HEK293 (cell line): Measurements from ENCODE around the gene DENND6B.

Experiments used
- CTCF ChIA-PET: fragments of 350-600 bp; formaldehyde crosslinking; extraction: SDS; loops from one replicate; lab custom pipeline; 2021; ENCODE audit warnings: antibody characterized with exemption; lab: Yijun Ruan, JAX
- POLR2A ChIA-PET: fragments of 300-600 bp; formaldehyde crosslinking; extraction: SDS; loops from one replicate; lab custom pipeline; 2020; ENCODE audit warnings: antibody characterized with exemption, inconsistent platforms; lab: Yijun Ruan, JAX
- H3K27ac ChIP-seq: fragments of 200-500 bp; sonication (Bioruptor generic); 2 replicates; pipeline ENCODE4 v1.5.1; 2014; ENCODE audit warnings: low read depth, low read length, control low read depth, inconsistent platforms; ENCODE audit errors: extremely low read depth
- H3K36me3 ChIP-seq, 2 experiments: fragments of 200-500 bp in 1 of 2; sonication (Bioruptor generic) in 1 of 2; 1 replicate in 1 of 2; 2 replicates in 1 of 2; pipeline ENCODE4 v1.5.1; 2014 to 2017; ENCODE audit warnings: inconsistent platforms in 2 of 2, low read length in 2 of 2; ENCODE audit not compliant: control insufficient read depth in 2 of 2, insufficient read depth in 1 of 2
- H3K4me1 ChIP-seq: fragments of 200-500 bp; sonication (Bioruptor generic); 2 replicates; pipeline ENCODE4 v1.5.1; 2014; ENCODE audit warnings: mild to moderate bottlenecking, low read length, inconsistent platforms; ENCODE audit not compliant: control insufficient read depth, insufficient read depth
- H3K4me3 ChIP-seq: 2 replicates; pipeline ENCODE4 v1.5.1; 2011; ENCODE audit warnings: low read depth, mild to moderate bottlenecking, control low read depth, low read length, moderate library complexity
- H3K9me3 ChIP-seq: fragments of 200-500 bp; sonication (Bioruptor generic); 2 replicates; pipeline ENCODE4 v1.5.1; 2014; ENCODE audit warnings: low read depth, low read length, inconsistent platforms; ENCODE audit not compliant: control insufficient read depth, insufficient read depth
- BCL11A ChIP-seq: fragments of 450-650 bp; formaldehyde crosslinking; IDR thresholded peaks from 2 replicates; pipeline ENCODE4 v1.5.1; 2016; ENCODE audit warnings: low read depth, missing biosample characterization, missing genetic modification characterization
- BCL11B ChIP-seq: fragments of 450-650 bp; formaldehyde crosslinking; IDR thresholded peaks from 2 replicates; pipeline ENCODE4 v1.5.1; 2016; ENCODE audit warnings: low read depth, missing biosample characterization, missing genetic modification characterization
- GLIS2 ChIP-seq: fragments of 450-650 bp; formaldehyde crosslinking; IDR thresholded peaks from 2 replicates; pipeline ENCODE4 v1.5.1; 2016; ENCODE audit warnings: missing biosample characterization, missing genetic modification characterization
- KLF1 ChIP-seq: fragments of 450-650 bp; formaldehyde crosslinking; IDR thresholded peaks from 2 replicates; pipeline ENCODE4 v1.5.1; 2016; ENCODE audit warnings: missing biosample characterization, missing genetic modification characterization
- KLF10 ChIP-seq: fragments of 450-650 bp; IDR thresholded peaks from 2 replicates; pipeline ENCODE4 v1.5.1; 2018; ENCODE audit warnings: missing biosample characterization, mild to moderate bottlenecking, missing genetic modification characterization
- MZF1 ChIP-seq: fragments of 450-650 bp; formaldehyde crosslinking; IDR thresholded peaks from 2 replicates; pipeline ENCODE4 v1.5.1; 2017; ENCODE audit warnings: missing biosample characterization, missing genetic modification characterization, borderline replicate concordance
- OVOL3 ChIP-seq: fragments of 450-650 bp; formaldehyde crosslinking; IDR thresholded peaks from 2 replicates; pipeline ENCODE4 v1.5.1; 2016; ENCODE audit warnings: missing biosample characterization, missing genetic modification characterization
- PRDM10 ChIP-seq: fragments of 450-650 bp; formaldehyde crosslinking; IDR thresholded peaks from 2 replicates; pipeline ENCODE4 v1.5.1; 2016; ENCODE audit warnings: missing biosample characterization, missing genetic modification characterization
- SP2 ChIP-seq: fragments of 450-650 bp; formaldehyde crosslinking; IDR thresholded peaks from 2 replicates; pipeline ENCODE4 v1.5.1; 2016; ENCODE audit warnings: missing biosample characterization, missing genetic modification characterization
- SP3 ChIP-seq: fragments of 450-650 bp; formaldehyde crosslinking; IDR thresholded peaks from 2 replicates; pipeline ENCODE4 v1.5.1; 2016; ENCODE audit warnings: missing biosample characterization, missing genetic modification characterization
- WT1 ChIP-seq: fragments of 450-650 bp; formaldehyde crosslinking; IDR thresholded peaks from 2 replicates; pipeline ENCODE4 v1.5.1; 2016; ENCODE audit warnings: missing biosample characterization, missing genetic modification characterization
- ZNF10 ChIP-seq: fragments of 450-650 bp; formaldehyde crosslinking; IDR thresholded peaks from 2 replicates; pipeline ENCODE4 v1.5.1; 2017; ENCODE audit warnings: missing biosample characterization, missing genetic modification characterization
- ZNF121 ChIP-seq: fragments of 450-650 bp; formaldehyde crosslinking; IDR thresholded peaks from 2 replicates; pipeline ENCODE4 v1.5.1; 2016; ENCODE audit warnings: missing biosample characterization, missing genetic modification characterization
- ZNF132 ChIP-seq: fragments of 450-650 bp; formaldehyde crosslinking; IDR thresholded peaks from 2 replicates; pipeline ENCODE4 v1.5.1; 2017; ENCODE audit warnings: missing biosample characterization, missing genetic modification characterization, borderline replicate concordance
- ZNF133 ChIP-seq: fragments of 450-650 bp; formaldehyde crosslinking; IDR thresholded peaks from 2 replicates; pipeline ENCODE4 v1.5.1; 2016; ENCODE audit warnings: missing biosample characterization, missing genetic modification characterization
- ZNF18 ChIP-seq: fragments of 450-650 bp; formaldehyde crosslinking; IDR thresholded peaks from 2 replicates; pipeline ENCODE4 v1.5.1; 2016; ENCODE audit warnings: missing biosample characterization, missing genetic modification characterization
- ZNF211 ChIP-seq: fragments of 450-650 bp; formaldehyde crosslinking; IDR thresholded peaks from 2 replicates; pipeline ENCODE4 v1.5.1; 2016; ENCODE audit warnings: low read depth, missing biosample characterization, missing genetic modification characterization
- ZNF341 ChIP-seq: fragments of 450-650 bp; formaldehyde crosslinking; IDR thresholded peaks from 2 replicates; pipeline ENCODE4; 2016; ENCODE audit warnings: low read depth, missing biosample characterization, missing genetic modification characterization
- ZNF366 ChIP-seq: fragments of 450-650 bp; formaldehyde crosslinking; conservative IDR thresholded peaks from 2 replicates; pipeline ENCODE4 v1.5.1; 2016; ENCODE audit warnings: missing biosample characterization, missing genetic modification characterization
- ZNF391 ChIP-seq: fragments of 450-650 bp; formaldehyde crosslinking; IDR thresholded peaks from 2 replicates; pipeline ENCODE4 v1.5.1; 2016; ENCODE audit warnings: low read depth, missing biosample characterization, missing genetic modification characterization, borderline replicate concordance
- ZNF473 ChIP-seq: fragments of 450-650 bp; formaldehyde crosslinking; IDR thresholded peaks from 2 replicates; pipeline ENCODE4 v1.5.1; 2017; ENCODE audit warnings: missing biosample characterization, missing genetic modification characterization
- ZNF555 ChIP-seq: fragments of 450-650 bp; formaldehyde crosslinking; conservative IDR thresholded peaks from 2 replicates; pipeline ENCODE4 v1.5.1; 2017; ENCODE audit warnings: missing biosample characterization, mild to moderate bottlenecking, missing genetic modification characterization, inconsistent platforms
- ZNF610 ChIP-seq: fragments of 450-650 bp; formaldehyde crosslinking; IDR thresholded peaks from 2 replicates; pipeline ENCODE4 v1.5.1; 2016; ENCODE audit warnings: missing biosample characterization, missing genetic modification characterization, borderline replicate concordance
- ZNF660 ChIP-seq: fragments of 450-650 bp; IDR thresholded peaks from 2 replicates; pipeline ENCODE4 v1.5.1; 2018; ENCODE audit warnings: missing biosample characterization, mild to moderate bottlenecking, missing genetic modification characterization
- ZNF76 ChIP-seq: fragments of 450-650 bp; formaldehyde crosslinking; IDR thresholded peaks from 2 replicates; pipeline ENCODE4; 2016; ENCODE audit warnings: low read depth, missing biosample characterization, missing genetic modification characterization, borderline replicate concordance

Gene DENND6B

GRCh38 chr22:50269573-50269969 is 57.2 kb downstream of the DENND6B start:
- ChIA-PET POLR2A (interaction anchor here (1.3 kb wide), 1 partner anchor 12 kb away, joined by 3 read pairs; no protein-coding TSS in a partner anchor), CTCF (interaction anchor here (1.0 kb wide), 1 partner anchor 72 kb away, joined by 3 read pairs; no protein-coding TSS in a partner anchor)
- peak overlapping the region; percentile 47 for H3K4me3 ChIP-seq
- peaks cover 14% of the 10 kb centered on the region for H3K4me1 ChIP-seq
- H3K27ac ChIP-seq: no peak overlapping the region
- TF ChIP-seq ZNF391 (tag by site-specific recombination) (no peak), ZNF10 (tag by site-specific recombination) (no peak), SP2 (peak; percentile 5; the same call in 1 of the 2 replicates), MZF1 (tag by site-specific recombination) (no peak), ZNF132 (tag by site-specific recombination) (no peak), ZNF473 (tag by site-specific recombination) (no peak), ZNF211 (tag by site-specific recombination) (no peak), ZNF76 (no peak), PRDM10 (tag by site-specific recombination) (peak; percentile 47), ZNF555 (no peak), OVOL3 (tag by site-specific recombination) (no peak), ZNF366 (no peak), ZNF660 (tag by site-specific recombination) (no peak), KLF1 (tag by site-specific recombination) (0 out of 2 replicates have a peak, but pooled peaks have one; percentile 12), WT1 (tag by site-specific recombination) (no peak), ZNF341 (peak; percentile 54; the same call in 1 of the 2 replicates), BCL11A (peak; percentile 82), SP3 (no peak), GLIS2 (tag by site-specific recombination) (peak; percentile 60), ZNF18 (no peak), ZNF610 (tag by site-specific recombination) (no peak), ZNF133 (tag by site-specific recombination) (no peak), ZNF121 (tag by site-specific recombination) (no peak), KLF10 (no peak), BCL11B (tag by site-specific recombination) (peak; percentile 84; the same call in 1 of the 2 replicates)
- peaks cover 0 to 5% of the 10 kb centered on the region in 2 experiments; a peak in 1 of 3 replicates for H3K36me3 ChIP-seq
- no peaks in the 10 kb centered on the region for H3K9me3 ChIP-seq
